ENCODE results near the gene CGB2.
"Not testable (repeated sequence)": the region's sequence is repeated elsewhere in the genome, so short reads cannot be mapped to it uniquely, and the experiment has no call there.

CGB2 gene

DNA sequence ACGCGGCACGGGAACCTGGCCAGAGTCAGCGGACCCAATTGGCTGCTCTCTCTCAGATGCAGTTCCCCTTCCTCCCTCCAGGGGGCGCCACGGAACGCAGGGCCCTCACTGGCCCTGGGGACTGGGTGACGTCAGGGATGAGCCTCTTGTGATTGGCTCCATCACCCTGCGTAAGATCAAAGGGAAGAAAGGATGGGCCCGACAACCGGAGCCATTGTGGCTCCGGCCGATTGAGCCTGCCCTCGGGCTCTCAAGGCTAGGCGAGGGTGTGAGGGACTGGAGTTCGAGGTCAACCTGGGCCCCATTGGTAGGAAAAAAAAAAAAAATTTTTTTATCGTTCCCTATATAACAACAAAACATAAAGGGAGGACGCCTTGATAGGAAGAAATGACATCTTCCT lies 5.1 kb downstream of the CGB2 start, which contains the start of gene CGB1:
Gene CGB1, minus strand, starts transcription at position 81 of the 400 bp plus-strand sequence. CDS start 184 bp downstream, outside the sequence.
- WGBS, 2 experiments (ENCODE audit: insufficient coverage in 2 of 2) = 50 to 51% methylated on average over 13 to 14 of the region's 18 CpGs
- not testable (repeated sequence) for H3K4me1 ChIP-seq (ENCODE audit: control insufficient read depth, insufficient read depth, low read length, poor library complexity, severe bottlenecking); H3K4me3 ChIP-seq (ENCODE audit: extremely low read depth, insufficient read depth, low read length, poor library complexity, severe bottlenecking); H3K36me3 ChIP-seq (ENCODE audit: control insufficient read depth, insufficient read depth, low read length); H3K9me3 ChIP-seq (ENCODE audit: control insufficient read depth, low read length); H3K27ac ChIP-seq (ENCODE audit: low read depth, low read length, severe bottlenecking)

DNA sequence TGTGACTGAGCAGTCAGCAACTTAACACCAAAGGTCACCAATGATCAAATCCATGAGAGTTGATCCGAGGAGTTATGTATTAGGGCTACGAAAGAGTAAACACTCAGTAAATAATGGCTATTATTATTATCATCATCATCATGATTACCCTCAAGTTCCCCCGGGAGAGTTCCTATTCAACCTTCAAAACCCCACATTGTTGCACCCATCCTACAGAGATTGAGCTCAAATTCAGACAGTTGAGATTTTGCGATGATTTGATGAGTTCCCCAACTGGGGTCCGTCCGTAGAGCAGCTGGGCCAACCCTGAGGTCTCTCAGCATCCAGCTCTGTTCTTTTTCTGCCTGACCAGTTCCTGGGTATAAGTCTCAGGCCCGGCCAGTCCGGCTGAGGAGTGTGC lies 6.4 kb downstream of the CGB2 start:
- H3K27ac ChIP-seq (ENCODE audit: low read depth, low read length, severe bottlenecking); H3K9me3 ChIP-seq (ENCODE audit: control insufficient read depth, low read length); H3K4me1 ChIP-seq (ENCODE audit: control insufficient read depth, insufficient read depth, low read length, poor library complexity, severe bottlenecking); H3K4me3 ChIP-seq (ENCODE audit: extremely low read depth, insufficient read depth, low read length, poor library complexity, severe bottlenecking); H3K36me3 ChIP-seq (ENCODE audit: control insufficient read depth, insufficient read depth, low read length): not testable (repeated sequence)
- WGBS, 2 experiments (ENCODE audit: insufficient coverage in 2 of 2) = 86% methylated on average over 1 of the region's 8 CpGs; no CpG with 5 or more reads in 1 of the 2 experiments

DNA sequence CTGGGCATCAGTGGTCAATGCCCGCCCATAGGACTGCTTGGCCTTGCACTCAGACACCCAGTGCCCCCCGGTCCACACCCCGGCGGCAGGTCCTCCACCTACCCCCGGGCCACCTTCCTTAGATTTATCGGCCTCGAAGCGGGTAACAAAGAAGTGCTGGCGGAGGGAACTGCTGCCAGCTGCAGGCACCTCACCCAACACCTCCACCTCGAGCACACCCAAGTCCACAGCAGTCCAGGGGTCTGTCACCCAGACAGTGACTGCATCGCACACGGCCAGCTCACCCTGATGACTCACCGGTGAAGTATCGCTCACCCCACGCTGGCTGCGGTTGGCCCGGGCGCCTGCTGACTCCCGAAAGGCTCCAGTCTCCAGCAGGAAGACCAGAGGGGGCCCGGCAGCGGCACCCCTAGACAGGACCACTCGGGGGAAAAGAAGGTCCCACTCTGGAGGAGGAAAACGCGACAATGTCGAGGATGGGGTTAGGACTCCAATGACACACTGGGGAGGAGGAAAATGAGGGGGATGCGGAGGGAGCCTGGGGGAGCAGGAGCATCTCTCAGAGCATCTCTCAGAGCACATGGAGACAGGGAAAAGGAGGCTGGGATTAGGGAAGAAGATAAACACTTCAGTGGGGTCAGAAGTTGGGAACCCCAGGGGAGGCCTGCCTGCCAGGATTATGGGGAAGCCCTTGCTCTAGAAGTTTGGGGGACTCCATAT lies 7.0 kb downstream of the CGB2 start:
- WGBS, 2 experiments (ENCODE audit: insufficient coverage in 2 of 2) = 81 to 83% methylated on average over 19 to 24 of the region's 26 CpGs

DNA sequence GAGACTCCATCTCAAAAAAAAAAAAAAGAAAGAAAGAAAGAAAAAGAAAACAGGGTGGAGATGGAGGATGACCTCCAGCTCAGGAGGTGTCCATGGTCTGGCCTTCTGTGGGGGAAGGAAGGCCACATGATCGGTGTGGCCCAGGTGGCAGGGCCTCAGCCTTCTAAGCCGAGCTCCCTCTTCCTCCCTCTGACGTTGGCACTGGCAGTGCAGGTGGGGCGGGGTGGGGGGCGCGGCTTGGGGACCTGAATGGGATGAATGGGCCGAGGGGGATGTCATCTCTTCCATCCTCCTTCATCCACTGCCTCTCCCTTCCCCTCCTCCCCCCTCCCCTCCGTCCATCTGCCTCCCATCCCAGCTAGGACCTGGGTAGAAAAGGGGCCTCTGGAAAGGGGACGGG lies 8.0 kb downstream of the CGB2 start:
- not testable (repeated sequence) for H3K36me3 ChIP-seq (ENCODE audit: control insufficient read depth, insufficient read depth, low read length); H3K9me3 ChIP-seq (ENCODE audit: control insufficient read depth, low read length); H3K4me3 ChIP-seq (ENCODE audit: extremely low read depth, insufficient read depth, low read length, poor library complexity, severe bottlenecking); H3K27ac ChIP-seq (ENCODE audit: low read depth, low read length, severe bottlenecking); H3K4me1 ChIP-seq (ENCODE audit: control insufficient read depth, insufficient read depth, low read length, poor library complexity, severe bottlenecking)
- 100% methylated on average over 1 of the region's 9 CpGs; no CpG with 5 or more reads in 1 of the 2 experiments for WGBS, 2 experiments (ENCODE audit: insufficient coverage in 2 of 2)

More for the DNA sequence above, 7.0 kb downstream of the CGB2 start:
- H3K9me3 ChIP-seq (ENCODE audit: control insufficient read depth, low read length); H3K27ac ChIP-seq (ENCODE audit: low read depth, low read length, severe bottlenecking); H3K4me3 ChIP-seq (ENCODE audit: extremely low read depth, insufficient read depth, low read length, poor library complexity, severe bottlenecking); H3K36me3 ChIP-seq (ENCODE audit: control insufficient read depth, insufficient read depth, low read length); H3K4me1 ChIP-seq (ENCODE audit: control insufficient read depth, insufficient read depth, low read length, poor library complexity, severe bottlenecking): not testable (repeated sequence)

DNA sequence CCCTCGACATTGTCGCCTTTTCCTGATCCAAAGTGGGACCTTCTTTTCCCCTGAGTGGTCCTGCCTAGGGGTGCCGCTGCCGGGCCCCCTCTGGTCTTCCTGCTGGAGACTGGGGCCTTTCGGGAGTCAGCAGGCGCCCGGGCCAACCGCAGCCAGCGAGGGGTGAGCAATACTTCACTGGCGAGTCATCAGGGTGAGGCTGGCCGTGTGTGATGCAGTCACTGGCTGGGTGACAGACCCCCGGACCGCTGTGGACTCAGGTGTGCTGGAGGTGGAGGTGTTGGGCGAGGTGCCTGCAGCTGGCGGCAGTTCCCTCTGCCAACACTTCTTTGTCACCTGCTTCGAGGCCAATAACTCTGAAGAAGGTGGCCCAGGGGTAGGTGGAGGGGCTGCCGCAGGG lies 10.5 kb downstream of the CGB2 start:
- no peak overlapping the region for H3K4me3 ChIP-seq (ENCODE audit: extremely low read depth, insufficient read depth, low read length, poor library complexity, severe bottlenecking)
- H3K4me1 ChIP-seq (ENCODE audit: control insufficient read depth, insufficient read depth, low read length, poor library complexity, severe bottlenecking) = peaks cover 9% of the 10 kb centered on the region
- H3K36me3 ChIP-seq (ENCODE audit: control insufficient read depth, insufficient read depth, low read length) = no peaks in the 10 kb centered on the region
- no peaks in the 10 kb centered on the region for H3K9me3 ChIP-seq (ENCODE audit: control insufficient read depth, low read length)
- H3K27ac ChIP-seq (ENCODE audit: low read depth, low read length, severe bottlenecking) = no peak overlapping the region
- 69 to 70% methylated on average over 10 to 15 of the region's 17 CpGs for WGBS, 2 experiments (ENCODE audit: insufficient coverage in 2 of 2)

DNA sequence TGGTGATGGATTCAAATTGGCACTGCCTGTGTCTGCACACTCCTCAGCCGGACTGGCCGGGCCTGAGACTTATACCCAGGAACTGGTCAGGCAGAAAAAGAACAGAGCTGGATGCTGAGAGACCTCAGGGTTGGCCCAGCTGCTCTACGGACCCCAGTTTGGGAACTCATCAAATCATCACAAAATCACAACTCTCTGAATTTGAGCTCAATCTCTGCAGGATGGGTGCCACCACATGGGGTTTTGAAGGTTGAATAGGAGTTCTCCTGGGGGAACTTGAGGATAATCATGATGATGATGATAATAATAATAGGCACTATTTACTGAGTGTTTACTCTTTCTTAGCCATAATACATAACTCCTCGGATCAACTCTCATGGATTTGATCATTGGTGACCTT lies 11.0 kb downstream of the CGB2 start:
- H3K27ac ChIP-seq (ENCODE audit: low read depth, low read length, severe bottlenecking); H3K9me3 ChIP-seq (ENCODE audit: control insufficient read depth, low read length); H3K36me3 ChIP-seq (ENCODE audit: control insufficient read depth, insufficient read depth, low read length); H3K4me1 ChIP-seq (ENCODE audit: control insufficient read depth, insufficient read depth, low read length, poor library complexity, severe bottlenecking); H3K4me3 ChIP-seq (ENCODE audit: extremely low read depth, insufficient read depth, low read length, poor library complexity, severe bottlenecking): not testable (repeated sequence)
- WGBS, 2 experiments (ENCODE audit: insufficient coverage in 2 of 2) = no CpG with 5 or more reads among the region's 4 CpGs

DNA sequence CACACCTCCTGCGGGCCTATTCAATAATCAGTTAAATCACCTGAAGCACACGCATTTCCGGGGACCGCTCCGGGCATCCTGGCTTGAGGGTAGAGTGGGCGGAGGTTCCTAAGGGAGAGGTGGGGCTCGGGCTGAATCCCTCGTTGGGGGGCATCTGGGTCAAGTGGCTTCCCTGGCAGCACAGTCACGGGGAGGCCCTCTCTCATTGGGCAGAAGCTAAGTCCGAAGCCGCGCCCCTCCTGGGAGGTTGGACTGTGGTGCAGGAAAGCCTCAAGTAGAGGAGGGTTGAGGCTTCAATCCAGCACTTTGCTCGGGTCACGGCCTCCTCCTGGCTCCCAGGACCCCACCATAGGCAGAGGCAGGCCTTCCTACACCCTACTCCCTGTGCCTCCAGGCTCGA lies 11.9 kb downstream of the CGB2 start, which contains the start of gene CGB5:
Gene CGB5, plus strand, starts transcription at position 301 of the 400 bp plus-strand sequence. CDS start 362 bp downstream, outside the sequence.
- not testable (repeated sequence) for H3K4me1 ChIP-seq (ENCODE audit: control insufficient read depth, insufficient read depth, low read length, poor library complexity, severe bottlenecking); H3K4me3 ChIP-seq (ENCODE audit: extremely low read depth, insufficient read depth, low read length, poor library complexity, severe bottlenecking); H3K9me3 ChIP-seq (ENCODE audit: control insufficient read depth, low read length); H3K36me3 ChIP-seq (ENCODE audit: control insufficient read depth, insufficient read depth, low read length); H3K27ac ChIP-seq (ENCODE audit: low read depth, low read length, severe bottlenecking)
- WGBS, 2 experiments (ENCODE audit: insufficient coverage in 2 of 2) = 77 to 78% methylated on average over 6 to 10 of the region's 15 CpGs

DNA sequence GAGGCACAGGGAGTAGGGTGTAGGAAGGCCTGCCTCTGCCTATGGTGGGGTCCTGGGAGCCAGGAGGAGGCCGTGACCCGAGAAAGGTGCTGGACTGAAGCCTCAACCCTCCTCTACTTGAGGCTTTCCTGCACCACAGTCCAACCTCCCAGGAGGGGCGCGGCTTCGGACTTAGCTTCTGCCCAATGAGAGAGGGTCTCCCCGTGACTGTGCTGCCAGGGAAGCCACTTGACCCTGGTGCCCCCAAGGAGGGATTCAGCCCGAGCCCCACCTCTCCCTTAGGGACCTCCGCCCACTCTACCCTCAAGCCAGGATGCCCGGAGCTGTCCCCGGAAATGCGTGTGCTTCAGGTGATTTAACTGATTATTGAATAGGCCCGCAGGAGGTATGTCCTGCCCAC lies 17.3 kb downstream of the CGB2 start, which contains the start of gene CGB8:
Gene CGB8, minus strand, starts transcription at position 101 of the 400 bp plus-strand sequence. CDS start 372 bp downstream, outside the sequence.
- WGBS, 2 experiments (ENCODE audit: insufficient coverage in 2 of 2) = 87 to 93% methylated on average over 3 to 6 of the region's 12 CpGs
- H3K27ac ChIP-seq (ENCODE audit: low read depth, low read length, severe bottlenecking); H3K36me3 ChIP-seq (ENCODE audit: control insufficient read depth, insufficient read depth, low read length); H3K9me3 ChIP-seq (ENCODE audit: control insufficient read depth, low read length); H3K4me1 ChIP-seq (ENCODE audit: control insufficient read depth, insufficient read depth, low read length, poor library complexity, severe bottlenecking); H3K4me3 ChIP-seq (ENCODE audit: extremely low read depth, insufficient read depth, low read length, poor library complexity, severe bottlenecking): not testable (repeated sequence)

DNA sequence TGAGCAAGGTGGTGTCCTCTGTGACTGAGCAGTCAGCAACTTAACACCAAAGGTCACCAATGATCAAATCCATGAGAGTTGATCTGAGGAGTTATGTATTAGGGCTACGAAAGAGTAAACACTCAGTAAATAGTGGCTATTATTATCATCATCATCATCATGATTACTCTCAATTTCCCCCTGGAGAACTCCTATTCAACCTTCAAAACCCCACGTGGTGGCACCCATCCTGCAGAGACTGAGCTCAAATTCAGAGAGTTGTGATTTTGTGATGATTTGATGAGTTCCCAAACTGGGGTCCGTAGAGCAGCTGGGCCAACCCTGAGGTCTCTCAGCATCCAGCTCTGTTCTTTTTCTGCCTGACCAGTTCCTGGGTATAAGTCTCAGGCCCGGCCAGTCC lies 18.1 kb downstream of the CGB2 start:
- not testable (repeated sequence) for H3K36me3 ChIP-seq (ENCODE audit: control insufficient read depth, insufficient read depth, low read length); H3K4me3 ChIP-seq (ENCODE audit: extremely low read depth, insufficient read depth, low read length, poor library complexity, severe bottlenecking); H3K27ac ChIP-seq (ENCODE audit: low read depth, low read length, severe bottlenecking); H3K4me1 ChIP-seq (ENCODE audit: control insufficient read depth, insufficient read depth, low read length, poor library complexity, severe bottlenecking); H3K9me3 ChIP-seq (ENCODE audit: control insufficient read depth, low read length)
- WGBS, 2 experiments (ENCODE audit: insufficient coverage in 2 of 2) = no CpG with 5 or more reads among the region's 4 CpGs

DNA sequence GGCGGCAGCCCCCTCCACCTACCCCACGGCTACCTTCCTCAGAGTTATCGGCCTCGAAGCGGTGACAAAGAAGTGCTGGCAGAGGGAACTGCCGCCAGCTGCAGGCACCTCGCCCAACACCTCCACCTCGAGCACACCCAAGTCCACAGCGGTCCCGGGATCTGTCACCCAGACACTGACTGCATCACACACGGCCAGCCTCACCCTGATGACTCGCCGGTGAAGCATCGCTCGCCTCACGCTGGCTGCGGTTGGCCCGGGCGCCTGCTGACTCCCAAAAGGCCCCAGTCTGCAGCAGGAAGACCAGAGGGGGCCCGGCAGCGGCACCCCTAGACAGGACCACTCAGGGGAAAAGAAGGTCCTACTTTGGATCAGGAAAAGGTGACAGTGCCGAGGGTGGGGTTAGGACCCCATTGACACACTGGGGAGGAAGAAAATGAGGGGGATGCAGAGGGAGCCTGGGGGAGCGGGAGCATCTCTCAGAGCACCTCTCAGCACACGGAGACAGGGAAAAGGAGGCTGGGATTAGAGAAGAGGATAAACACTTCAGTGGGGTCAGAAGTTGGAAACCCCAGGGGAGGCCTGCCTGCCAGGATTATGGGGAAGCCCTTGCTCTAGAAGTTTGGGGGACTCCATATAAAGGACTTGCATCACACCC lies 18.8 kb downstream of the CGB2 start:
- WGBS, 2 experiments (ENCODE audit: insufficient coverage in 2 of 2) = 76 to 77% methylated on average over 18 to 21 of the region's 24 CpGs
- not testable (repeated sequence) for H3K36me3 ChIP-seq (ENCODE audit: control insufficient read depth, insufficient read depth, low read length); H3K27ac ChIP-seq (ENCODE audit: low read depth, low read length, severe bottlenecking)

More for the DNA sequence above, 18.8 kb downstream of the CGB2 start:
- not testable (repeated sequence) for H3K4me1 ChIP-seq (ENCODE audit: control insufficient read depth, insufficient read depth, low read length, poor library complexity, severe bottlenecking); H3K4me3 ChIP-seq (ENCODE audit: extremely low read depth, insufficient read depth, low read length, poor library complexity, severe bottlenecking); H3K9me3 ChIP-seq (ENCODE audit: control insufficient read depth, low read length)
